Transverse colon (tissue), 4 donors: ENCODE data around the gene DSCAM. TPM values are rescaled to one million over a fixed set of nuclear protein-coding genes. Genes with fewer than 3 reads are reported as not detected.
"Not testable (repeated sequence)": the region's sequence is repeated elsewhere in the genome, so short reads cannot be mapped to it uniquely, and the experiment has no call there.

Experiments used
- DNase-seq: peaks from one replicate; pipeline ENCODE4 v3.0.0-alpha.2; 2019
- H3K27ac ChIP-seq, 4 donors: fragments of 200-600 bp; sonication (generic); 2 replicates each; pipeline ENCODE4 v1.5.1; 2016 to 2018; ENCODE audit warnings: inconsistent platforms in 4 of 4
- H3K27me3 ChIP-seq: fragments of 200-600 bp; sonication (generic); 2 replicates; pipeline ENCODE4 v1.5.1; 2017; ENCODE audit warnings: inconsistent platforms
- H3K36me3 ChIP-seq, 4 donors: fragments of 200-600 bp; sonication (generic); 2 replicates each; pipeline ENCODE4 v1.5.1; 2017 to 2019; ENCODE audit warnings: inconsistent platforms in 4 of 4
- H3K4me1 ChIP-seq, 4 donors: fragments of 200-600 bp; sonication (generic); 2 replicates each; pipeline ENCODE4 v1.5.1; 2017 to 2020; ENCODE audit warnings: inconsistent platforms in 4 of 4
- H3K4me3 ChIP-seq, 4 donors: fragments of 200-600 bp; sonication (generic); 1 replicate in 1 of 4; 2 replicates in 3 of 4; pipeline versions ENCODE4 v1.5.1 to v1.6.1; 2017 to 2019; ENCODE audit warnings: inconsistent platforms in 4 of 4
- H3K9me3 ChIP-seq, 2 donors: fragments of 200-600 bp; sonication (generic); 2 replicates each; pipeline ENCODE4 v1.5.1; 2017 to 2019; ENCODE audit warnings: inconsistent platforms in 2 of 2
- CTCF ChIP-seq, 5 experiments: fragments of 200-600 bp in 3 of 5; fragments of 450-650 bp in 2 of 5; sonication (generic) in 3 of 5; IDR thresholded peaks; 1 replicate in 2 of 5; 2 replicates in 3 of 5; pipeline ENCODE4 v1.5.1; 2016 to 2017; ENCODE audit warnings: antibody characterized with exemption in 5 of 5, inconsistent platforms in 3 of 5, mild to moderate bottlenecking in 2 of 5, moderate library complexity in 1 of 5
- EP300 ChIP-seq: sonication (generic); formaldehyde crosslinking; IDR thresholded peaks from one replicate; pipeline ENCODE4 v1.6.1; 2017; ENCODE audit warnings: antibody characterized with exemption, low read depth
- POLR2A ChIP-seq: fragments of 450-650 bp; IDR thresholded peaks from one replicate; pipeline ENCODE4 v1.6.1; 2016; ENCODE audit warnings: antibody characterized with exemption, mild to moderate bottlenecking, moderate library complexity
- POLR2AphosphoS5 ChIP-seq, 3 donors: sonication (generic); formaldehyde crosslinking; IDR thresholded peaks; one replicate each; pipeline ENCODE4 v1.6.1; 2016; ENCODE audit warnings: antibody characterized with exemption in 3 of 3
- WGBS, 2 donors: methylation state at CpG; one replicate each; pipeline ENCODE4 v1.1.5; 2018; ENCODE audit warnings: low coverage in 1 of 2; 5-methylcytosine and 5-hydroxymethylcytosine counted together
- in situ Hi-C, 4 donors: fragments of 200-750 bp; cut with MboI; loops; one replicate each; pipeline versions ENCODE4 v1.15.0 to v1.15.1; 2017; ENCODE audit warnings: low sequenced_read_pairs in 3 of 4, low pct_ligation_motif_present in 1 of 4, low pct_unique_long_range_greater_than_20kb in 1 of 4
- intact Hi-C: fragments of 100-400 bp; cut with DNase I; formaldehyde crosslinking; loops from one replicate; pipeline ENCODE4 v1.15.1; 2023; ENCODE audit warnings: low total_unique reads
- total RNA-seq, 4 donors: library from RNA; depleted of rRNA; stranded (reverse); fragments of >200 nt; gene quantifications; one replicate each; pipeline ENCODE4 v1.1.0, GENCODE V29; 2016

Gene DSCAM
- total RNA-seq, 4 donors from 2014 or later = 0.16 TPM; not detected in 3

GRCh38 chr21:40331804-40332203 is 515.2 kb downstream of the DSCAM start:
- no peak overlapping the region for H3K4me3 ChIP-seq
- in situ Hi-C loops (no loop called here), intact Hi-C loops (no loop called here)
- H3K27ac ChIP-seq = no peak overlapping the region
- no peaks in the 10 kb centered on the region for H3K9me3 ChIP-seq
- WGBS, 2 donors = 67 to 94% methylated on average over 3 of the region's 3 CpGs
- no peak for DNase-seq
- TF ChIP-seq POLR2AphosphoS5 (IDR thresholded peaks at IDR 0.05) (no peak), CTCF (IDR thresholded peaks at IDR 0.05) (no peak), EP300 (no peak), POLR2A (no peak)
- no peaks in the 10 kb centered on the region for H3K27me3 ChIP-seq
- no peaks in the 10 kb centered on the region for H3K36me3 ChIP-seq
- H3K4me1 ChIP-seq = no peaks in the 10 kb centered on the region

DNA sequence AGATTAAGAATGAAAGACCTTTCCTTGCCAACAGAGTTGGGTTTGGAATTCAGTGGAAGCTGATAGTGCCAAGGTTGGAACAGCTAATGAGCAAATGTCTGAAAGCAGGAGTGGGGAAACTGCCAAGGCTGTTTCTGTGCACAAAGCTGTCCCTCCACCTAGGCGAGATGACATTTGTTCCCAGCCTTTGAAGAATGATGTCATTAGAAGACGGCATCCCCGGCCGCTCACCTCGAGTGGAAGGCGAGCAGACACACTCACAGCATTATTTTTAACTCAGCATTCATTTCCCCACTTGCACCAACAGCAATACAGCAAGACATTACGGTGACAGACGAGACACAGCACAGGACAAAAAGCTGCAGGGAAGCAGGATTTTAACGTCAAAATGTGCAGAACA is 515.8 kb downstream of the DSCAM start:
- no peaks in the 10 kb centered on the region for H3K9me3 ChIP-seq
- intact Hi-C loops (no loop called here), in situ Hi-C loops (no loop called here)
- H3K4me1 ChIP-seq = no peaks in the 10 kb centered on the region
- WGBS, 2 donors = 20 to 51% methylated on average over 1 to 9 of the region's 9 CpGs
- no peak for DNase-seq
- no peak overlapping the region for H3K4me3 ChIP-seq
- H3K36me3 ChIP-seq = no peaks in the 10 kb centered on the region
- H3K27me3 ChIP-seq = no peaks in the 10 kb centered on the region
- H3K27ac ChIP-seq = no peak overlapping the region
- TF ChIP-seq CTCF (IDR thresholded peaks at IDR 0.05) = no peak
- no peak for TF ChIP-seq POLR2A
- TF ChIP-seq POLR2AphosphoS5 (IDR thresholded peaks at IDR 0.05) = no peak

DNA sequence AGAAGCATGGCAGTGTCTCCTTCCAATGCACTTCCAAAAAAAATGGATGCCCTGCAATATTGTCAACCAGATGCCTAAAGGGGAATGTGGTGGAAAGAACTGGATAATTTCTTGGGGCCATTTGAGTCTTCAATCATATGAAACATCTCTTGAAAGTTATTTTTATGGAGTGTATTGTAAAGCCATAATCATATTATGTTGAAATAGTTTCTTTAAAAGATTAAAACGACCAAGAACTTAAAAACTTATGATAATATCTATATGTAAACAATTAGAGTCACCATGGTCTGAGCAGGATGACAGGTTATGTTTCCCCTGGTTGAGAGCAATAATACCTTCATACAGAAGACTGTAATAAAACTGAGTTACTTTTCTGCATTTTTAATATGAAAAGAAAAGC is 522.6 kb downstream of the DSCAM start:
- H3K27me3 ChIP-seq = no peaks in the 10 kb centered on the region
- 0 to 13% methylated on average over 1 of the region's 1 CpG for WGBS, 2 donors
- no peaks in the 10 kb centered on the region for H3K9me3 ChIP-seq
- no peak overlapping the region for H3K27ac ChIP-seq
- no peak overlapping the region for H3K4me3 ChIP-seq
- H3K4me1 ChIP-seq = no peaks in the 10 kb centered on the region
- H3K36me3 ChIP-seq = no peaks in the 10 kb centered on the region
- intact Hi-C loops = no loop called here
- DNase-seq = no peak
- no peak for TF ChIP-seq CTCF (IDR thresholded peaks at IDR 0.05)
- no peak for TF ChIP-seq POLR2A
- TF ChIP-seq POLR2AphosphoS5 (IDR thresholded peaks at IDR 0.05) = no peak
- no peak for TF ChIP-seq EP300
- in situ Hi-C loops = no loop called here

DNA sequence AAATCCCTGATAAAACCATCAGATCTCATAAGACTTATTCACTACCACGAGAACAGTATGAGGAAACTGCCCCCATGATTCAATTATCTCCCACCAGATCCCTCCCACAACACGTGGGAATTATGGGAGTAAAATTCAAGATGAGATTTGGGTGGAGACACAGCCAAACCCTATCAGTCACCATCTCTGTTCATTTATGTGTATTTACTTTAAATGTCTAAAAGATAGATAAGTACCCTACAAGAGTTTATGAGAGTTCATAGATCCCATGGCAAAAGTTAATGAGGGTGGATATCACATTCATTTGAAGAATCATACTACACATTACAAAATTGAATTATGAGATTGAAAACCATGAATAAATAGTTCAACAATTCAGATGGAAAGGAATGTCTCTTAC is 526.2 kb downstream of the DSCAM start:
- WGBS, 2 donors = 36 to 48% methylated on average over 2 of the region's 2 CpGs
- H3K27me3 ChIP-seq, H3K4me3 ChIP-seq, H3K9me3 ChIP-seq, in situ Hi-C loops, intact Hi-C loops, H3K27ac ChIP-seq, H3K4me1 ChIP-seq, H3K36me3 ChIP-seq, DNase-seq: not testable (repeated sequence)

DNA sequence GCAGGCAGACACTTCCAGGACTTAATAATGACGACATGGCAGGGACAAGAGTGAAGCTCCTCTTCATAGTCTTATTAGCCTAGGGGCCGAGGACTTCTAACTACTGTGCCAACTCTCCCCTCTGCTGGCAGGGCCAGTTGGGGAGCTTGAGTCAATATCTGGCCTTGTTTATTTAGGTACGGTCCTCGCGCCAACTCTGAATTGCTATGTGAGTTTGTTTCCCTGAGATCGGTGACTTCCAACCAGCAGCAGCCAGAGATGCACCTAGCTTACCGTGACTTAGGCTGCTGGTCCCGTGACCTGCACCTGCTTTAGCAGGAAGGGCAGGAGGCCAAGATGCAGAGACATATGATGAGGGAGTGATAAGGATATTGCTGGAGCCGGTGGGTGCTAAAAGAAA is 528.6 kb downstream of the DSCAM start:
- in situ Hi-C loops (no loop called here), intact Hi-C loops (no loop called here)
- TF ChIP-seq EP300 = no peak
- TF ChIP-seq POLR2AphosphoS5 (IDR thresholded peaks at IDR 0.05) = no peak
- no peak for TF ChIP-seq POLR2A
- TF ChIP-seq CTCF (IDR thresholded peaks at IDR 0.05) = no peak
- Histone ChIP-seq H3K4me1 (no peaks in the 10 kb centered on the region), H3K4me3 (no peak overlapping the region), H3K27me3 (no peaks in the 10 kb centered on the region), H3K9me3 (no peaks in the 10 kb centered on the region), H3K36me3 (no peaks in the 10 kb centered on the region), H3K27ac (no peak overlapping the region)
- 71 to 83% methylated on average over 4 to 9 of the region's 9 CpGs for WGBS, 2 donors
- DNase-seq = no peak
